ENCODE results near the gene PDLIM5. TPM values are rescaled to one million over a fixed set of nuclear protein-coding genes. Genes with fewer than 3 reads are reported as not detected.
A peak's percentile ranks its signal among the peaks of the same experiment; 100 is the strongest.

The PDLIM5 gene
- total and polyA plus RNA-seq, 11 donors: 262 to 1,378 (median 1,035) TPM

- peaks cover 4 to 66% (median 30%) of the 10 kb centered on the region in 12 donors for H3K4me1 ChIP-seq
- no peaks in the 10 kb centered on the region for H3K9me3 ChIP-seq
- TF ChIP-seq CTCF (IDR thresholded peaks at IDR 0.05): no peak
- TF ChIP-seq POLR2A (IDR thresholded peaks at IDR 0.05): peak in 1 of 2 donors; percentile 37
- DNase-seq: peak; percentile 54 to 89 (median 71)
- H3K36me3 ChIP-seq: no peaks in the 10 kb centered on the region
- intact Hi-C loops (cut with DNase I): loop anchor here in 5 of 10 donors (1.0 to 5.0 kb wide), 3 partner anchors 32 to 42 kb away; partner anchors contain the start of gene PDLIM5 (in 2 of the 5)
- no peaks in the 10 kb centered on the region for H3K27me3 ChIP-seq
- 44 to 69% (median 51%) methylated on average over 10 of the region's 10 CpGs for WGBS, 4 donors
- peak overlapping the region in 1 of 12 donors; percentile 2 for H3K4me3 ChIP-seq
- peak overlapping the region; percentile 66 to 94 (median 83) for H3K27ac ChIP-seq
- ATAC-seq: peak; percentile 59 to 86 (median 80)
Observed at GRCh38 chr4:94410678-94411206, 41.0 kb upstream of the PDLIM5 start.

GRCh38 chr4:94411296-94411695 is 40.4 kb upstream of the PDLIM5 start:
- no peaks in the 10 kb centered on the region for H3K27me3 ChIP-seq
- no peaks in the 10 kb centered on the region for H3K36me3 ChIP-seq
- ATAC-seq (no peak), DNase-seq (no peak)
- H3K4me3 ChIP-seq: no peak overlapping the region
- H3K9me3 ChIP-seq: no peaks in the 10 kb centered on the region
- intact Hi-C loops (cut with DNase I): loop anchor here in 5 of 10 donors (1.0 to 5.0 kb wide), 3 partner anchors 31 to 42 kb away; partner anchors contain the start of gene PDLIM5 (in 2 of the 5)
- H3K27ac ChIP-seq: peak overlapping the region; percentile 65 to 94 (median 83)
- TF ChIP-seq POLR2A (IDR thresholded peaks at IDR 0.05) (no peak), CTCF (IDR thresholded peaks at IDR 0.05) (no peak)
- H3K4me1 ChIP-seq: peaks cover 4 to 66% (median 30%) of the 10 kb centered on the region in 12 donors

GRCh38 chr4:94412019-94412657 is 39.6 kb upstream of the PDLIM5 start:
- ATAC-seq (no peak), DNase-seq (no peak)
- H3K4me1 ChIP-seq: peaks cover 4 to 62% (median 30%) of the 10 kb centered on the region in 12 donors
- no peaks in the 10 kb centered on the region for H3K27me3 ChIP-seq
- peak overlapping the region in 7 of 12 donors; percentile 0 to 24 (median 9) for H3K4me3 ChIP-seq
- peak overlapping the region; percentile 20 to 94 (median 83) for H3K27ac ChIP-seq
- 34 to 37% (median 35%) methylated on average over 3 of the region's 3 CpGs for WGBS, 4 donors
- no peak for TF ChIP-seq CTCF (IDR thresholded peaks at IDR 0.05)
- no peak for TF ChIP-seq POLR2A (IDR thresholded peaks at IDR 0.05)
- H3K9me3 ChIP-seq: peaks cover 0 to 7% (median 0%) of the 10 kb centered on the region in 12 donors
- intact Hi-C loops (cut with DNase I): loop anchor here in 5 of 10 donors (2.0 to 5.0 kb wide), 3 partner anchors 35 to 40 kb away; partner anchors contain the start of gene PDLIM5 (in 3 of the 5)
- H3K36me3 ChIP-seq: no peaks in the 10 kb centered on the region

- no peak for TF ChIP-seq CTCF (IDR thresholded peaks at IDR 0.05)
- no peak for TF ChIP-seq POLR2A (IDR thresholded peaks at IDR 0.05)
- peaks cover 0 to 10% (median 0%) of the 10 kb centered on the region in 12 donors for H3K9me3 ChIP-seq
- WGBS, 4 donors: 2 to 7% (median 3%) methylated on average over 6 of the region's 6 CpGs
- intact Hi-C loops (cut with DNase I): loop anchor here in 5 of 10 donors (2.0 to 5.0 kb wide), 3 partner anchors 34 to 40 kb away; partner anchors contain the start of gene PDLIM5 (in 3 of the 5)
- ATAC-seq: peak in 1 of 4 donors; percentile 11
- H3K4me1 ChIP-seq: peaks cover 4 to 61% (median 30%) of the 10 kb centered on the region in 12 donors
- peak overlapping the region in 7 of 12 donors; percentile 0 to 24 (median 9) for H3K4me3 ChIP-seq
- H3K27me3 ChIP-seq: no peaks in the 10 kb centered on the region
- H3K27ac ChIP-seq: peak overlapping the region; percentile 20 to 94 (median 83)
- DNase-seq: peak in 1 of 5 donors; percentile 29
- no peaks in the 10 kb centered on the region for H3K36me3 ChIP-seq
Observed at GRCh38 chr4:94412658-94413038, 39.1 kb upstream of the PDLIM5 start.
